ENCODE results near the gene SLC5A2.
"Not testable (repeated sequence)": the region's sequence is repeated elsewhere in the genome, so short reads cannot be mapped to it uniquely, and the experiment has no call there.

SLC5A2 gene

DNA sequence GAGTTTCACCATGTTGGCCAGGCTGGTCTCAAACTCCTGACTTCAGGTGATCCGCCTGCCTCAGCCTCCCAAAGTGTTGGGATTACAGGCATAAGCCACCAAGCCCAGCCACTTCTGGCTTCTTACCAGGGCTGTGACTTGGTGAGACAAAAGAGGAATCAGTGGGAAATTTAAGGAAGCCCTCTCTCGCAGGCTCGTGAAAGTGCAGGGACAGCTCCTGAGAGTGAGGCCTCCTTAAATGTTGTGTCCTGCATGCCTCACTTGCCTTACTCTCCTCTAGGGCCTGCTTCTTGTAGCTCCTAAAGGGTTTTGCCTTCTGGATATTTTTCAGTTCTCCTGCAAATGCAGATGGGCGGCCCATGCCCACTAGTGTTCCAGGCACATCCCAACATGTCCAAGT is 50.0 kb downstream of the SLC5A2 start:
- no peak for DNase-seq

DNA sequence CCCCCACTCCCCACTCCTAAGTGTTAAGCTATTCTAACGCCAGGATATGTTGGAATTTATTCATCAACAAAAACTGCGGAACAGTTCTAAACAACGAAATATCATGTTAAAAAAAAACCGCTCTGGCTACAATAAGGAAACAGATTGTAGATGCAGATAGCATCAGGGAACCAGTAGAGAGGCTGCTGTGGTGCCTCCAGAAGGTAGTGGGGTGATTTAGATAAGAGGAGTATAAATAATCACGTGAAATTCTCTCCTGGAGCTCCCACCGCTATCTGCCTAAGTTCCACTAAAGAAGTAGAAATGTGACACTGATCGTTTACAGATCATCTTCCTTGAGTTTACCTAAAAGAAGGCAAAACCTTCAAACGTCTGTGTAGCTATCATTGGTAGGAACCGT is 52.8 kb downstream of the SLC5A2 start:
- DNase-seq: no peak

DNA sequence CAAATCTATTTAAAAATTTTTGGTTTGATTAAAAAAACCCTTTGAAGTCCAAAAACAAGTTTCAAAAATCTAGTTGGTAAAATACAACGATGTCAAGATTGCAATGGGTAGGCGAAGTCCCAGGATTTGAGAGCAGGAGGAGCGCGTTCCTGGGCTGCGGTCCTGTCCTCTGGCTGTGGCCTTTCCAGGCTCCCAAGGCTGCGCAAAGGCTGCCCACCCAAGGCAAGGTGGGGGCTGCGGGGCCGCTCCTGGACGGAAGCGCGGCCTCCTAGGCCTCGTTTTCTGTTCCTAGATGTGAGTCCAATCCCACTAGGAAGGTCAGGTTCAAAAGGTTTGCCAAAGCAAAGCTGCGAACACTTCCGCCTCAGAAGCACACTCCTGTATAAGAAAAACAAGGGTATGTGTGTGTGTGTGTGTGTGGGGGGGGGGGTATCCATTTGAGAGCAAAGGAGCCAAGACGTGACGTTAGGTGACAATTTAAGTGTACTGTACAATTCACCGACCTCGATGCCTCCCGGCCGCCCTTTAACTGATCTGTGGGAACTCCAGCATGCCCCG is 54.0 kb downstream of the SLC5A2 start:
- no peak for DNase-seq

DNA sequence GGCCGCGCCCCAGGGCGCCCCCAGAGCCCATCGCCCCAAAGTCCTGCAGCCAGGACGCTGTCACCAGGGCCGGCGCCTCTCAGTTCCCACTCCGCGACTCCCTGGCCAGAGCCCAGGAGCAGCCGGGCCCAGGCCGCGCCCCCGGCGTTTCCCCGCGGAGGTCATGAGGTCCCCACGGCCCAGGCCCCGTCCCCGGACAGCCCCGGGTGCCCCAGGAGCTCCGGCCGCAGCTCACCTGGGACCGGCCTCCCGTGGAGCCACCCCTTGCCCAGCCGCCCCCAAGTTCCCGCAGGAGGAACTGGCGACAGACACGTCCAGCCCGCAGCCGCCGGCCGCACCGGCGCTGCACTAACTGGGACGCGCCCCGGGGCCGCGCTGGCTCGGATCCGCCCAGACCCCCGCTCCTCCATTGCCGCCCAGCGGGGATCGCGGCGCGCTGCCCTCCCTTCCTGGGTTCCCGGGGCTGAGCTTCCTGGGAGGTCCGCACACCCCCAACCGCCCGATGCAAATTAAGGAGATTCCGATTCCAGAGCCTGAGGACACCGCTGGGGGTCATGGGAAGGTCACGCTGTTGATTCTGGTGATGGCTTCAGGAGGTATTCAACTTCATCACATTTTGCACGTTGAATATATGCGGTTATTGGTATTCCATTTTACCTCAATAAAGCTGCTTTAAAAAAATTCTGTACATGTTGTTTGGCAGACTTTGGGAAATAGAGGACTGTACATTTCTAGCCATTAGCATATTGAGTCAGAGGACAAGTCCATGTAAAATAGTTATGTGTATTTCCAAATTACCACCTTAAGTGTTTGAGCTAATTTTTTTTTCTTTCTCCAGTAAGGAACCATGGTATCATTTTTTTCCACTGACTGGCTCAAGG is 54.7 kb downstream of the SLC5A2 start:
- no peak for DNase-seq

DNA sequence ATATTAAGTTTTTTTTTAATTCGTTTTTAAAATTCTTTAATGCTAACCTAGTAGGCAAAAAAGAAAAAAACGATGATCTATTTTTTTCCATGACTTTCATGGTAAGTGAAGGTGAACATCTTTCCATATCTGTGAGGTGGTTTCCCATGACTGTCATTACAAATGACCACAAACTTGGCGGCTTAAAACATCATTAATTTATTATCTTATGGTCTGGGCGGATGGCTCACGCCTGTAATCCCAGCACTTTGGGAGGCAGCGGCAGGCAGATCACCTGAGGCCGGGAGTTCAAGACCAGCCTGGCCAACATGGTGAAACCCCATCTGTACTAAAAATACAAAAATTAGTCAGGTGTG is 55.3 kb downstream of the SLC5A2 start:
- DNase-seq: not testable (repeated sequence)

DNA sequence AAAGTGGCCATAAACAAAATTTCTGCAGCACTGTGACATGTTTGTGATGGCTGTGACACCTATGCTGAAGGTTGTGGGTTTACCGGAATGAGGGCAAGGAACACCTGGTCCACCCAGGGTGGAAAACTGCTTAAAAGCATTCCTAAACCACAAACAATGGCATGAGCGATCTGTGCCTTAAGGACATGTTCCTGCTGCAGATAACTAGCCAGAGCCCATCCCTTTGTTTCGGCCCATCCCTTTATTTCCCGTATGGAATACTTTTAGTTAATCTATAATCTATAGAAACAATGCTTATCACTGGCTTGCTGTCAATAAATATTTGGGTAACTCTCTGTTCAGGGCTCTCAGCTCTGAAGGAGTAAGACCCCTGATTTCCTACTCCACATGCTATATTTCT is 56.8 kb downstream of the SLC5A2 start:
- DNase-seq: not testable (repeated sequence)
